ENCODE data around the gene IL31RA. TPM values are rescaled to one million over a fixed set of nuclear protein-coding genes. Genes with fewer than 3 reads are reported as not detected.

IL31RA gene
- total and polyA plus RNA-seq, 4 experiments from 2014 or later, result not detected

GRCh38 chr5:55918087-55919035 is 67.2 kb downstream of the IL31RA start:
- POLR2A ChIA-PET (ENCODE audit: partially characterized antibody), result interaction anchor here (0.6 kb wide), 1 partner anchor 332 kb away, joined by 3 read pairs; no protein-coding TSS in a partner anchor
- Mint-ChIP-seq H3K9me3 (no peaks in the 10 kb centered on the region), H3K4me1 (peaks cover 8 to 18% (median 10%) of the 10 kb centered on the region in 4 donors), H3K4me3 (peak overlapping the region in 1 of 8 donors; percentile 15), H3K36me3 (no peaks in the 10 kb centered on the region), H3K27me3 (no peaks in the 10 kb centered on the region), H3K27ac (no peak overlapping the region)
- no peak for DNase-seq
- CTCF ChIA-PET (ENCODE audit: partially characterized antibody), result no interaction called here
- intact Hi-C loops (cut with micrococcal nuclease), result no loop called here
- H3K9me3 ChIP-seq (ENCODE audit: control insufficient read depth in 1 of 2, low read length in 2 of 2), result no peaks in the 10 kb centered on the region
- H3K4me1 ChIP-seq (ENCODE audit: insufficient read depth, low read length), result peaks cover 16% of the 10 kb centered on the region
- no peak overlapping the region for H3K27ac ChIP-seq (ENCODE audit: low read depth, low read length)
- no peaks in the 10 kb centered on the region for H3K27me3 ChIP-seq (ENCODE audit: insufficient read depth, low read length)
- no peak overlapping the region for H3K4me3 ChIP-seq (ENCODE audit: low read length in 2 of 2)
- H3K36me3 ChIP-seq (ENCODE audit: insufficient read depth, low read length), result no peaks in the 10 kb centered on the region

GRCh38 chr5:55919625-55920024 is 68.5 kb downstream of the IL31RA start:
- H3K27me3 Mint-ChIP-seq, result no peaks in the 10 kb centered on the region
- peak overlapping the region in 1 of 8 donors; percentile 41 for H3K4me3 Mint-ChIP-seq
- POLR2A ChIA-PET (ENCODE audit: partially characterized antibody), result no interaction called here
- Histone ChIP-seq H3K9me3 (ENCODE audit: control insufficient read depth in 1 of 2, low read length in 2 of 2) (no peaks in the 10 kb centered on the region), H3K4me3 (ENCODE audit: low read length in 2 of 2) (no peak overlapping the region), H3K27me3 (ENCODE audit: insufficient read depth, low read length) (no peaks in the 10 kb centered on the region), H3K27ac (ENCODE audit: low read depth, low read length) (no peak overlapping the region), H3K36me3 (ENCODE audit: insufficient read depth, low read length) (no peaks in the 10 kb centered on the region), H3K4me1 (ENCODE audit: insufficient read depth, low read length) (peaks cover 24% of the 10 kb centered on the region)
- peaks cover 11 to 25% (median 17%) of the 10 kb centered on the region in 4 donors for H3K4me1 Mint-ChIP-seq
- intact Hi-C loops (cut with micrococcal nuclease), result no loop called here
- H3K9me3 Mint-ChIP-seq, result no peaks in the 10 kb centered on the region
- CTCF ChIA-PET (ENCODE audit: partially characterized antibody), result no interaction called here
- DNase-seq, result no peak
- H3K36me3 Mint-ChIP-seq, result no peaks in the 10 kb centered on the region
- H3K27ac Mint-ChIP-seq, result peak overlapping the region in 2 of 7 donors; percentile 42 to 70

GRCh38 chr5:55920784-55921183 is 69.6 kb downstream of the IL31RA start:
- POLR2A ChIA-PET (ENCODE audit: partially characterized antibody), result no interaction called here
- H3K27ac Mint-ChIP-seq, result no peak overlapping the region
- H3K36me3 ChIP-seq (ENCODE audit: insufficient read depth, low read length), result no peaks in the 10 kb centered on the region
- no peaks in the 10 kb centered on the region for H3K9me3 ChIP-seq (ENCODE audit: control insufficient read depth in 1 of 2, low read length in 2 of 2)
- no peaks in the 10 kb centered on the region for H3K27me3 Mint-ChIP-seq
- no peaks in the 10 kb centered on the region for H3K9me3 Mint-ChIP-seq
- H3K4me1 Mint-ChIP-seq, result peaks cover 11 to 28% (median 17%) of the 10 kb centered on the region in 4 donors
- no peak overlapping the region for H3K4me3 Mint-ChIP-seq
- no peak for DNase-seq
- H3K4me1 ChIP-seq (ENCODE audit: insufficient read depth, low read length), result peaks cover 24% of the 10 kb centered on the region
- H3K36me3 Mint-ChIP-seq, result no peaks in the 10 kb centered on the region
- intact Hi-C loops (cut with micrococcal nuclease), result no loop called here
- CTCF ChIA-PET (ENCODE audit: partially characterized antibody), result no interaction called here
- H3K4me3 ChIP-seq (ENCODE audit: low read length in 2 of 2), result no peak overlapping the region
- no peaks in the 10 kb centered on the region for H3K27me3 ChIP-seq (ENCODE audit: insufficient read depth, low read length)
- no peak overlapping the region for H3K27ac ChIP-seq (ENCODE audit: low read depth, low read length)

GRCh38 chr5:55921617-55922016 is 70.5 kb downstream of the IL31RA start:
- H3K9me3 Mint-ChIP-seq, result no peaks in the 10 kb centered on the region
- Histone ChIP-seq H3K9me3 (ENCODE audit: control insufficient read depth in 1 of 2, low read length in 2 of 2) (no peaks in the 10 kb centered on the region), H3K36me3 (ENCODE audit: insufficient read depth, low read length) (no peaks in the 10 kb centered on the region), H3K27me3 (ENCODE audit: insufficient read depth, low read length) (no peaks in the 10 kb centered on the region), H3K4me1 (ENCODE audit: insufficient read depth, low read length) (peaks cover 24% of the 10 kb centered on the region), H3K4me3 (ENCODE audit: low read length in 2 of 2) (no peak overlapping the region), H3K27ac (ENCODE audit: low read depth, low read length) (no peak overlapping the region)
- H3K27me3 Mint-ChIP-seq, result no peaks in the 10 kb centered on the region
- no peaks in the 10 kb centered on the region for H3K36me3 Mint-ChIP-seq
- peaks cover 11 to 28% (median 17%) of the 10 kb centered on the region in 4 donors for H3K4me1 Mint-ChIP-seq
- H3K27ac Mint-ChIP-seq, result no peak overlapping the region
- POLR2A ChIA-PET (ENCODE audit: partially characterized antibody), result no interaction called here
- no peak for DNase-seq
- peak overlapping the region in 2 of 8 donors; percentile 30 to 34 for H3K4me3 Mint-ChIP-seq
- intact Hi-C loops (cut with micrococcal nuclease), result no loop called here
- CTCF ChIA-PET (ENCODE audit: partially characterized antibody), result interaction anchor here (0.9 kb wide), 1 partner anchor 15 kb away, joined by 3 read pairs; no protein-coding TSS in a partner anchor

GRCh38 chr5:55923177-55923771 is 72.1 kb downstream of the IL31RA start:
- Mint-ChIP-seq H3K27me3 (no peaks in the 10 kb centered on the region), H3K4me1 (peaks cover 11 to 28% (median 17%) of the 10 kb centered on the region in 4 donors), H3K27ac (peak overlapping the region in 6 of 7 donors; percentile 46 to 91 (median 86)), H3K36me3 (no peaks in the 10 kb centered on the region), H3K9me3 (peaks cover 0 to 1% (median 0%) of the 10 kb centered on the region in 8 donors), H3K4me3 (peak overlapping the region; percentile 92 to 98 (median 96))
- peak in 3 of 5 donors; percentile 8 to 19 (median 18) for DNase-seq
- CTCF ChIA-PET (ENCODE audit: partially characterized antibody), result interaction anchor here (1.0 to 3.2 kb wide), 3 partner anchors 11 to 231 kb away, joined by 3 to 21 read pairs (median 4); no protein-coding TSS in a partner anchor
- intact Hi-C loops (cut with micrococcal nuclease), result no loop called here
- no peaks in the 10 kb centered on the region for H3K36me3 ChIP-seq (ENCODE audit: insufficient read depth, low read length)
- no peaks in the 10 kb centered on the region for H3K27me3 ChIP-seq (ENCODE audit: insufficient read depth, low read length)
- peak overlapping the region; percentile 18 for H3K27ac ChIP-seq (ENCODE audit: low read depth, low read length)
- no peaks in the 10 kb centered on the region for H3K9me3 ChIP-seq (ENCODE audit: control insufficient read depth in 1 of 2, low read length in 2 of 2)
- POLR2A ChIA-PET (ENCODE audit: partially characterized antibody), result interaction anchor here (1.0 to 1.3 kb wide), 2 partner anchors 9 to 264 kb away, joined by 3 read pairs; no protein-coding TSS in a partner anchor
- peak overlapping the region; percentile 36 to 65 for H3K4me3 ChIP-seq (ENCODE audit: low read length in 2 of 2)
- H3K4me1 ChIP-seq (ENCODE audit: insufficient read depth, low read length), result peaks cover 24% of the 10 kb centered on the region

GRCh38 chr5:55923865-55924500 is 72.8 kb downstream of the IL31RA start:
- no peak overlapping the region for H3K4me3 ChIP-seq (ENCODE audit: low read length in 2 of 2)

More at GRCh38 chr5:55923865-55924500, 72.8 kb downstream of the IL31RA start:
- no peak for DNase-seq
- peaks cover 11 to 27% (median 17%) of the 10 kb centered on the region in 4 donors for H3K4me1 Mint-ChIP-seq
- H3K9me3 Mint-ChIP-seq, result peaks cover 0 to 2% (median 0%) of the 10 kb centered on the region in 8 donors
- ChIA-PET POLR2A (ENCODE audit: partially characterized antibody) (interaction anchor here (1.0 to 1.3 kb wide), 2 partner anchors 8 to 263 kb away, joined by 3 read pairs; no protein-coding TSS in a partner anchor), CTCF (ENCODE audit: partially characterized antibody) (interaction anchor here (1.0 to 3.2 kb wide), 3 partner anchors 10 to 231 kb away, joined by 3 to 21 read pairs (median 4); no protein-coding TSS in a partner anchor)
- Histone ChIP-seq H3K27ac (ENCODE audit: low read depth, low read length) (no peak overlapping the region), H3K27me3 (ENCODE audit: insufficient read depth, low read length) (no peaks in the 10 kb centered on the region), H3K4me1 (ENCODE audit: insufficient read depth, low read length) (peaks cover 22% of the 10 kb centered on the region), H3K36me3 (ENCODE audit: insufficient read depth, low read length) (no peaks in the 10 kb centered on the region), H3K9me3 (ENCODE audit: control insufficient read depth in 1 of 2, low read length in 2 of 2) (no peaks in the 10 kb centered on the region)
- no peaks in the 10 kb centered on the region for H3K36me3 Mint-ChIP-seq
- peak overlapping the region; percentile 92 to 98 (median 96) for H3K4me3 Mint-ChIP-seq
- intact Hi-C loops (cut with micrococcal nuclease), result no loop called here
- peak overlapping the region in 3 of 7 donors; percentile 3 to 86 (median 60) for H3K27ac Mint-ChIP-seq
- no peaks in the 10 kb centered on the region for H3K27me3 Mint-ChIP-seq
